Effector CD4-positive, alpha-beta T cell (primary cell): Measurements from ENCODE around the gene TXNRD3.
"Not testable (repeated sequence)": the region's sequence is repeated elsewhere in the genome, so short reads cannot be mapped to it uniquely, and the experiment has no call there.

ENCODE experiments used
- DNase-seq: peaks from one replicate; pipeline ENCODE4 v3.0.0-alpha.2; 2020

Gene TXNRD3

DNA sequence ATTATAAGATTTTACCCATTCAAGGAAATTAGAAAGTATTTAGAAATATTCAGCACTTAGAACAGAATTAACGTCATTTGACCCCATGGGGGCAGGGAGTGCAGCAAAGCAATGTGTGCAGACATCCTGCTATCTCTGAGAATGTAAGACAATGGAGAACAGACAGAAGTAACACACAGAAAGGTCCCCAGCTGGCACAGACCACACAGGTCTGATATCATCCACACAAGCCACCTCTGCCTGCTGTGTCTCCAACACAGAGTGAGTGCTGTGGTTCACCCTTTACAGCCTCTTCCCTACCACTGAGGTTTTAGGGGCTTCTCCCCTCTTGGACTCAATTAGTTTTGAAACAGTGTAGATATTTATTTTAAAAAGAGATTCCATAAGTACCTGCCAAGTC is 16.1 kb downstream of the TXNRD3 start:
- DNase-seq = no peak

GRCh38 chr3:126636436-126636835 is 18.5 kb downstream of the TXNRD3 start:
- no peak for DNase-seq

GRCh38 chr3:126634803-126635202 is 20.1 kb downstream of the TXNRD3 start:
- no peak for DNase-seq

DNA sequence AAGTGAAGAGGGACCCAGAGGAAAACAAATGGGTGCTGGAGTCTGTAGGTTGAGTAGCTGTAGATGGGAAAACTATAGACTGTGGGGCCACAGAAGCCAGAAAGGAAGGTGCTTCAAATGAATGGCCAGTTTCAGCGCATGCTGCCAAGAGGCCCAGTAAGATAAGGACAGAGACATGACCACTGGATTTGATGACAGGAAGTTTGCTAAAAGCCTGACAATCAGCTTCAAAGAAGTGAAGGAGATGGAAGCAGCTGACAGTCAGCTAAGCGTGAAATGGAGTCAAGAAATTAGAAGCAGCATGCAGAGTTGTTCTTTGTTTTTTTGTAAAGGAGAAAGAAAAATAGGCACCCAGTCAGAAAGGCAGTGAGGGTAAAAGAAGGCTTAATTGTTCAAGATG is 24.9 kb downstream of the TXNRD3 start:
- no peak for DNase-seq

GRCh38 chr3:126625735-126626134 is 29.2 kb downstream of the TXNRD3 start:
- not testable (repeated sequence) for DNase-seq

DNA sequence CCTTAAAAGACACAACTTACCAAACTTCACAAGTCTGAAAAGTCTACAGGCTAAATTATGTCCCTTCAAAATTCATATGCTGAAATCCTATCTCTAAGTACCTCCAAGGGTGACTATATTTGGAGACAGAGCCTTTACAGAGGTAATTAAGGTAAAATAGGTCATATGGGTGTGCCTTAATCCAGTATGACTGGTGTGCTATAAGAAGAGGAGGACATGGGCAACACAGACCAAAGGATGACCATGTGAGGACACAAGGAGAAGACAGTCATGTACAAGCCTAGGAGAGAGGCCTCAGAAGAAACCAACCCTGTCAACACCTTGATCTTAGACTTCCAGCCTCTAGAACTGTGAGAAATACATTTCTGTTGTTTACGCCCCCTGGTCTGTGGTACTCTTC is 32.2 kb downstream of the TXNRD3 start:
- no peak for DNase-seq

- DNase-seq = no peak
Observed at GRCh38 chr3:126621627-126622345, 33.1 kb downstream of the TXNRD3 start.

- DNase-seq = no peak
Observed at GRCh38 chr3:126621171-126621570, 33.8 kb downstream of the TXNRD3 start.

DNA sequence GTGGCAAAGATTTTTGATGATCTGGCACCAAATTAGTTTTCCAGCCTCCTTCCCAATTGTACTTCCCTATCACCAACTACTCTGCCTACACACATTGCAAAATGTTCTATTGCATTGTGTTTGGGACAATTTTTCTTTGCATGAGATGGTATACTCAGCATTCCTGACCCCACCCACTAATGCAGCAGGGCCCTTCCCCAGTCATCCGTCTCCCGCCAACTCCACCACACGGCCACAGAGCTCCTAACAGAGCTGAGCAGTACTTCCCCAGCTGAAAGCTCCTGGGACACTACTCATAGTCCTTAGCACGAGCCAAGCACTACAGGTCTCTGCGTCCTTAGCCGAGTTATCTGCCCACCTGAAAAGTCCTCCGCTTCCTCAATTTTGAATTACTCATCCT is 34.2 kb downstream of the TXNRD3 start:
- no peak for DNase-seq

DNA sequence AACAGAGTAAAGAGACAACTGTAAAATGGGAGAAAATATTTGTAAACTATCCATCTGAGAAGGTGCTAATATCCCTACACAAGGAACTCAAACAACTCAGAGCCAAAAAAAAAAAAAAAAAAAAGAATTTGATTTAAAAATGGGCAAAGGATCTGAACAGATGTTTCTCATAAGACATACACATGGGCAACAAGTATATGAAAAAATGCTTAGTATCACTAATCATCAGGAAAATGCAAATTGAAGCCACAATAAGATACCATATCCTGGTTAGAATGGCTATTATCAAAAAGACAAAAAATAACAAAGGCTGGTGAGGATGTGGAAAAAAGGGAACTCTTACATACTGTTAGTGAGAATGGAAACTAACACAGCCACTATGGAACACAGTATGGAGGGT is 36.2 kb downstream of the TXNRD3 start:
- no peak for DNase-seq

DNA sequence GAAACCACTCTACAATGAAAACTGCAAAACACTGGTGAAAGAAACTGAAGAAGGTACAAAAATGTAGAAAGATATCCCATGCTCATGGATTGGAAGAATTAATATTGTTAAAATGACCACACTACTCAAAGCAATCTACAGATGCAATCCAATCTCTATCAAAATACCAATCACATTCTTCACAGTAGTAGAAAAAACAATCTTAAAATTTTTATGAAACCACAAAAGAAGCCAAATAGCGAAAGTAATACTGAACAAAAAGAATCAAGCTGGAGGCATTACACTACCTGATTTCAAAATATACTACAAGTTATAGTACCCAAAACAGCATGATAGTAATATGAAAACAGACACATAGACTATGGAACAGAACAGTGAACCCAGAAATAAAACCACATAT is 36.9 kb downstream of the TXNRD3 start:
- DNase-seq = no peak

- DNase-seq = no peak
Observed at GRCh38 chr3:126617571-126617970, 37.4 kb downstream of the TXNRD3 start.

GRCh38 chr3:126616931-126617330 is 38.0 kb downstream of the TXNRD3 start:
- DNase-seq = no peak

GRCh38 chr3:126613479-126614188 is 41.3 kb downstream of the TXNRD3 start:
- no peak for DNase-seq

- no peak for DNase-seq
Observed at GRCh38 chr3:126612479-126613205, 42.3 kb downstream of the TXNRD3 start.

DNA sequence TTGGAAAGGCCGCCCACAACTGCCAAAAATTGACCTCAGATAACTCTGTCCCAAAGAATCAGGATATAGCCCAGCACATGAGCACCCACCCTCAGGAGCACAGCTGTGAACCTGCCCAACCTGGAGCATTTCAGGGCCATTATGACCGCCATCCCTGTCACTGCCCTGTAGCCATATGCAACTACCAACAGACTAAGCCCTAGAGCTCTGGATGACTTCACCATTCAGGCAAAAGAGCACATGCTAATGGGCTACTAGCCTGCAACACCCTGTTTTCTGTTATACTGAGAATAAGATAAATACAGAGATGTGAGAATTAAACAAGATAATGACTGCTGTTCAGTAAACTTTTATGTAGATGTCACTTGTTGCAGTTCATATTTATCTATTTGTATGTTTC is 45.0 kb downstream of the TXNRD3 start:
- no peak for DNase-seq

DNA sequence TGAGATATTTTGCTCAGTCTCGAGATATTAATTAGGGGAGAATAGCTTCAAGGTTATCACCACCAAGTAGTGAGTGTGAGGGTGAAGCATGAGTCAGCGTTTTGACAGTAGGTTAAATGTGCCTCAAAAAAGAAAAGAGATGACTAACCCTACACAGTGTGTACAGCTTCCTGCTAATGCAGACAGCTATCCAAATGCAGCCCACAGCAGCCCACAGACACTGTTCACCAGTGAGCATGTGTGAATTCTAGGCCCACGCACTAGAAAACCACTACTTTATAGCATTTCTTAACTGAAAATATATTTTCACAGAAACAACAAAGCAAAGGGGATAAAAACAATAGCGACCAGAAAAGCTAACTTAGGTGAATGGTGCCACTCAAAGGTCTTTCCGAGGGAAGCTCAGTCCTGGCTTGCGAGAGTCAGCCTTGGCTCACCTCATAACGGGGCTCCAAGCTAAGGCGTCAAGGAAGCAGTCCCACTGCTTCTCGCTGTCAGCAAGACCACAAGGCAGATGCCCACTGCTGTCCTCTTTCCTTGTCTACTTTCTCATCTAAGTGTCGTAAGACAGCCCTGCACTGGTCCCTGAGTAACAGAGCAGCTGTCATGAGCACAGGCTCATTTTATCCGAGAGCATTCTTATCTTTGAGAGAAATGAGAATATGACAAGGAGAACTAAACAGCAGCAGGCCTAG is 47.6 kb downstream of the TXNRD3 start:
- no peak for DNase-seq

DNA sequence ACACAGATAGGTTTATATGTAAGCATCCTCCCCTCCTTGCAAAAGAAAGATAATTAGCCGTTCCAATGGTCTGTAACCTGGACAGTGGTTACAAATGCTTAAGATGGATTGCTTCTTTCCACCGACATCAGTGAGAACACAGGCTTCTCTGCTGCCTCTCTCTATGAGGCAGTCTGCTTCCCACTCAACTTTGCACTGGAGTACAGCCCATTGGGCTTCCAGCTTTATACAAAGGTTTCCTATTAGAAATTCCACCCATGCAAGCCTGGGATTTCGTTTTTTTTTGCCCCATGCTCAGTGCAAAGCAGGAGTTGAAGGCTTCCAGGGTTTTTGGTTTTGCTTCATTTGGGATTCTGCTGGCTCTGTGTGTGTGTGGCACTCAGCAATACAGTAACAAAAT is 48.9 kb downstream of the TXNRD3 start:
- DNase-seq = no peak

GRCh38 chr3:126604691-126605090 is 50.2 kb downstream of the TXNRD3 start:
- DNase-seq = no peak

DNA sequence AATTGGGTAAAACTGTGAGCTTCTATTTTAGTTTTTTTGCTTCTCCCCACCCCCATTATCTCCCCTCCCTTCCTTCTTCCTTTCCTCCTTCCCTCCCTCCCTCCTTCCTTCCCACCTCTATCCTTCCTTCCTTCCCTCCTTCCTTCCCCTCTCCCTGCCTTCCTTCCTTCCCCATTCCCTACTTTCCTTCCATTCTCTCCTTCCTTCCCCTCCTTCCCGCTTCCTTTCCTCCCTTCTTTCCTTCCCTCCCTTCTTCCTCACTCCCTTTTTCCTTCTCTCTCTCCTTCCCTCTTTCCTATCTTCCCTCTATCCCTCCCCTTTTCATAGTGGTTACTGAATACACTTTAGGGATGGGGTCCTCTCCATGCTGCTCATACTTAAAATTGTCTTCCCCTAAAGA is 55.8 kb downstream of the TXNRD3 start:
- no peak for DNase-seq

- not testable (repeated sequence) for DNase-seq
Observed at GRCh38 chr3:126595479-126595878, 59.4 kb downstream of the TXNRD3 start.

GRCh38 chr3:126591515-126591914 is 63.4 kb downstream of the TXNRD3 start:
- not testable (repeated sequence) for DNase-seq

GRCh38 chr3:126582311-126582710 is 72.6 kb downstream of the TXNRD3 start:
- DNase-seq = no peak
